Neural cell (in vitro differentiated cells): Measurements from ENCODE around the gene GINS1.
"Not testable (repeated sequence)": the region's sequence is repeated elsewhere in the genome, so short reads cannot be mapped to it uniquely, and the experiment has no call there.

Source experiments
- CTCF ChIP-seq: fragments of 450-650 bp; IDR thresholded peaks from 2 replicates; pipeline ENCODE4 v1.5.1; 2014; ENCODE audit warnings: antibody characterized with exemption, mild to moderate bottlenecking, moderate library complexity; ENCODE audit not compliant: poor library complexity, severe bottlenecking
- REST ChIP-seq: IDR thresholded peaks from 2 replicates; pipeline ENCODE4 v1.6.1; 2012; ENCODE audit warnings: borderline replicate concordance

- not testable (repeated sequence) for TF ChIP-seq CTCF, REST
Measured at GRCh38 chr20:25400291-25400732, 7.2 kb upstream of the GINS1 start.
